AG20443 (cell line): ENCODE data around the gene FERMT3.

Experiments used
- DNase-seq: peaks from one replicate; pipeline ENCODE4 v3.0.0; 2012; ENCODE audit warnings: low spot score, mixed read lengths

The FERMT3 gene

DNA sequence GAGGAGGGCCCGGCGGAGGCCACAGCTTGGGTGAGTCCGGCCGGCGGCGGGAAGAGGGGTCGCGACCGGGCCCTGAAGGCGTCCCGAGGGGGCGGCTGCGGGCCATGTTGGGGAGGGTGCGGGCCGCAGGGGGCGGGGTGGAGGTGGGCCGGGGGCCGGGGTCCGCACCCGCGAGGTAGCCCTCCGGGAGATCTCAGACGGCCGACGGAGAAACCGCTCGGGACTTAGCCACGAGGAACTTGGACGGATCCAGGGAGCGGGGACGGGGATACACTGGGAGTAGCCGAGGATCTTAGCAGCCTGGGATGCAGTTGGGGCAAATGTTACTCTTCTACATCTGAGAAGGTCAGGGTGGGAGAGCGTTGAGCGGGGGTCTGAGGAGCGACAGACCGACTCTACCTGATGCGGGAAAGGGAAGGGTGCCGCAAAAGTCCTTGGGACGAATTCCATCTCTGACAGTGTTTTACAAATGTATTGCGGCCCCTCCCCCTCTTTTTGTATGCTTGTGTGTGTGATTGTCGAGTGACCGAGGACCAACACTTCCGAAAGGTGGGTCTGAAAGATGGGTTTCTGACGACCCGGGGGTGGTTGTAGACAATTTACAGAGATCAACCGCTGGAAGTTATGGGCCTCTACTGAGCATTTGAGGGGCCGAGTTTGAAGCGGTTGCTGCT, 19.9 kb upstream of the FERMT3 start:
- DNase-seq, result no peak

DNA sequence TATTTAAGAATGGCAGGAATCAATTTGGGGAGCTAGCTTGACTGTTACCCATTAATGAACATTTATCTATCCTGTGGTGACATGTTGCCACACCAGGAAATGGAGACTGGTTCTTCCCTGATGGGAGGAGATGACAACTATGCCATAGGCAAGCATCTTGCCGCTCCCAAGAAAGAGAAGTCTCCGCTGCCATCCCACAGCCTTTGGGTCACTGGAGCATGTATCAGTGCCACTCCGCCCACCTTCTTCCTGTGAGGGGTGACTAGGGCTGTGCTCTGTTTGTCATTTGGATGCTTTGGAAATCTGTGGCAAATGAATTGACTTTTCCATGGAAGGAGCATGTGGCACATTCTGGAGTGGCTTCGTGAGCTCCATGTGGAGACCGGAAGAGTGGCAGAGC, 14.1 kb upstream of the FERMT3 start:
- no peak for DNase-seq

DNA sequence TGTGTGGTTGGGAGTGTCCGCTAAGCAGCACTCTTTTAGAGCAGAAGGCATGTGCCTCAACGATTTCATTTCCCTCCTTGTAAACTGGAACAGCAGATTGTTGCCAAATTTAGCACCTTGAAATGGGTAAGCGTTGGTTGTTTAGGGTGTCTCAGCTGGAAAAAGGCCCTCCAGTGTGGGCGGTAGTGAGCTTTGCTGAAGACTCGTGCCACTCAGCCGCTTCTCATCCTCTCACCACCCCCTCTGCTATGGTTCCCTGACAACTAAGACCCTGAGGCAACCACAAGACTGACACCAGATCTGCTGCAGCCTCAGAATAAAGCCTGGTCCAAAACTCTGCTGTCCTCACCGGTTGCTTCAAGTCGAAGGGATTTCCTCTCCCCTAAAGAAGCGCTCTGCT, 9.9 kb upstream of the FERMT3 start:
- no peak for DNase-seq

DNA sequence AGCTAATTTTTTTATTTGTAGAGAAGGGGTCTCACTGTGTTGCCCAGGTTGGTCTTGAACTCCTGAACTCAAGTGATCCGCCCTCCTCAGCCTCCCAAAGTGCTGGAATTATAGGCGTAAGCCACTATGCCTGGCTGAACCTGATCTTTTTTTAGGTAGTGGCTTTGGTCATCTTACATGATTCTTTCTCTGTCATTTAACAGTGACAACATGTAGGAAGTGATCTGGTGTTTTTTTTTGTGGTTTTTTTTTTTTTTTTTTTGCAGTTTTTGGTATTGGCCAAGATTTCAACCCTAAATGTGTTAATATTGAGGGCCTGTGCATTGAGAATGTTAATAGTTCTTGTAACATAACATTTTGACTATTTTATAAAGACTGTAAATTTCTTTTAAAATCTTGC, 8.0 kb upstream of the FERMT3 start:
- no peak for DNase-seq

GRCh38 chr11:64201543-64201942, 5.0 kb upstream of the FERMT3 start:
- DNase-seq, result no peak

DNA sequence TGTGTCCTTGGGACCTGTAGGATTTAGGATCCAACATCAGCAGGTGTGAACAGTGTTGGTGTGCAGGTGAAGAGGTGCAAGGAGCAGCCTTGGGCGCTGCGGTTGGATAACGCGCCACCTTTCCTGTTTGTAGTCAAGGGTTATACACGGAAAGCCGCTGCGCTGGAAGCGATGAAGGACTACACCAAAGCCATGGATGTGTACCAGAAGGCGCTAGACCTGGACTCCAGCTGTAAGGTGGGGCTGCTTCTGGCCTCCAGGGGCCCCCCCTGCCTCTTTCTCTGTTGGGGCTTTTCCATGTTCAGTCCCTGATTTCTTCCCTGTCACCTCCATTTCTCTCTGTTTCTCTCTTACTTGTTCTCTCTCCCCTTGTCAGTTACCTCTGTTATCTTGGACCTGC, 3.5 kb upstream of the FERMT3 start:
- DNase-seq, result no peak

GRCh38 chr11:64203421-64204079, 3.0 kb upstream of the FERMT3 start:
- DNase-seq, result no peak

GRCh38 chr11:64204080-64204440, 2.5 kb upstream of the FERMT3 start:
- DNase-seq, result no peak

GRCh38 chr11:64204464-64204989, 2.0 kb upstream of the FERMT3 start:
- DNase-seq, result peak; percentile 94

- DNase-seq, result peak; percentile 86
Observed at GRCh38 chr11:64207256-64208085, 950 bp downstream of the FERMT3 start.

DNA sequence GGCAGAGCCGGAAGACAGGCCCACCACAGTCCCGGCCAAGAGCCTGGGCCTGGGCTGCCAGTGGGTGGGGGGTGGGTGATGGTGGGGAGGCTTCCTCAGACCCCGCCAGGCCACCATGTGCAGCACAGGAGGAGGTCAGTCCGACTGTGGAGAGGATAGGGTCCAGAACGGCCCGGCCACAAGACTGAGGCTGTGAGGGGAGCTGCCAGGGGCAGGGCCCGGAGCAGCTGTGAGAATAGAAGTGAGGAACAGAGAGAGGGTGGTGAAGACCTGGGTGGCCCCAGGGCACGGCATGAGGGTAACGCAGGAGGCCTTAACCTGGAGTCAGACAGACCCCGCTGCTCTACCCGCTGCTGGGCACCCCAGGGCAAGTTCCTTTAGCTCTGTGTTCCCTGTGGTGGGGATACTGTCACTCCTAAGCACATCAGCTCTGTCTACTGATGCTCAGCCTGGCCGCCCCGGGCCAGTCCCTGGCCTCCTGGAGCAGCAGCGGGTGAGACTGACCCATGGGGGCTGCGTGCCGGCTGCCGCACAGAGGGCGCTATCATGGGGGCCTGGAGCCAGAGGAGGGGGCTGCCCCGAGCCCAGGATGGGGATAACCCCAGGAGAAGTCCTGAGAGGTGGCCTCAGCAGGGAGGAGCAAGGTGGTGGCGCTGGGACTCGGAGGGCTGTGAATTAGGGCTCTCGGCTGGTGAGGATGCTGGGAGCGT, 1.7 kb downstream of the FERMT3 start:
- DNase-seq, result no peak

- DNase-seq, result no peak
Observed at GRCh38 chr11:64208796-64209562, 2.5 kb downstream of the FERMT3 start.

- no peak for DNase-seq
Observed at GRCh38 chr11:64209563-64209843, 3.0 kb downstream of the FERMT3 start.

GRCh38 chr11:64210301-64211020, 3.9 kb downstream of the FERMT3 start:
- DNase-seq, result no peak

- DNase-seq, result no peak
Observed at GRCh38 chr11:64211181-64211872, 4.8 kb downstream of the FERMT3 start.

GRCh38 chr11:64216879-64217278, 10.4 kb downstream of the FERMT3 start:
- DNase-seq, result no peak

GRCh38 chr11:64218628-64219353, 12.3 kb downstream of the FERMT3 start:
- DNase-seq, result no peak

- DNase-seq, result no peak
Observed at GRCh38 chr11:64219354-64219684, 12.8 kb downstream of the FERMT3 start.

DNA sequence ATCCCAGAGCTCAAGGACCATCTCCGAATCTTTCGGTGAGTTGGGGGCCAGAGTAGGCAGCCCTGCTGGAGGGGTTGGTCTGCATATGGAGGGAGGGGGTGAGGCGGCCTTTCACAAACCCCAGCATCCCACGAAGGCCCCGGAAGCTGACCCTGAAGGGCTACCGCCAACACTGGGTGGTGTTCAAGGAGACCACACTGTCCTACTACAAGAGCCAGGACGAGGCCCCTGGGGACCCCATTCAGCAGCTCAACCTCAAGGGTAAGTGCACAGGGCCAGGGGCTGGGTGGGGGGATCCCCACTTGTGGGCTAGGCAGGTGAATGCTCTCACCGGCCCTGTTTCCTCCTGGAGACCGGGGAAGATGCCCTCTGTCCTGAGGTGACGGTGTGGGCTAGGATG, 13.2 kb downstream of the FERMT3 start:
- DNase-seq, result no peak

DNA sequence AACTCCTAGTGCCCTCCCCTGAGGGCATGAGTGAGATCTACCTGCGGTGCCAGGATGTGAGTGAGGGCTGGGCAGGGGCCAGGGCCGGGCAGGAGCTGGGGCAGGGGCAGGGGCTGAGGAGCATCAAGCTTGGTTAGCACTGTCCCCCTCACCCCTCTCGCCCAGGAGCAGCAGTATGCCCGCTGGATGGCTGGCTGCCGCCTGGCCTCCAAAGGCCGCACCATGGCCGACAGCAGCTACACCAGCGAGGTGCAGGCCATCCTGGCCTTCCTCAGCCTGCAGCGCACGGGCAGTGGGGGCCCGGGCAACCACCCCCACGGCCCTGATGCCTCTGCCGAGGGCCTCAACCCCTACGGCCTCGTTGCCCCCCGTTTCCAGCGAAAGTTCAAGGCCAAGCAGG, 13.8 kb downstream of the FERMT3 start:
- DNase-seq, result no peak
